ENCODE data around the gene RPS15. TPM values are rescaled to one million over a fixed set of nuclear protein-coding genes. Genes with fewer than 3 reads are reported as not detected.
A peak's percentile ranks its signal among the peaks of the same experiment; 100 is the strongest.

Gene RPS15
- total and polyA plus RNA-seq, 9 of the 15 experiments (the other 6 are each of a cell fraction or from before 2014, with no cell fraction given): 605 to 2,791 (median 957) TPM

DNA sequence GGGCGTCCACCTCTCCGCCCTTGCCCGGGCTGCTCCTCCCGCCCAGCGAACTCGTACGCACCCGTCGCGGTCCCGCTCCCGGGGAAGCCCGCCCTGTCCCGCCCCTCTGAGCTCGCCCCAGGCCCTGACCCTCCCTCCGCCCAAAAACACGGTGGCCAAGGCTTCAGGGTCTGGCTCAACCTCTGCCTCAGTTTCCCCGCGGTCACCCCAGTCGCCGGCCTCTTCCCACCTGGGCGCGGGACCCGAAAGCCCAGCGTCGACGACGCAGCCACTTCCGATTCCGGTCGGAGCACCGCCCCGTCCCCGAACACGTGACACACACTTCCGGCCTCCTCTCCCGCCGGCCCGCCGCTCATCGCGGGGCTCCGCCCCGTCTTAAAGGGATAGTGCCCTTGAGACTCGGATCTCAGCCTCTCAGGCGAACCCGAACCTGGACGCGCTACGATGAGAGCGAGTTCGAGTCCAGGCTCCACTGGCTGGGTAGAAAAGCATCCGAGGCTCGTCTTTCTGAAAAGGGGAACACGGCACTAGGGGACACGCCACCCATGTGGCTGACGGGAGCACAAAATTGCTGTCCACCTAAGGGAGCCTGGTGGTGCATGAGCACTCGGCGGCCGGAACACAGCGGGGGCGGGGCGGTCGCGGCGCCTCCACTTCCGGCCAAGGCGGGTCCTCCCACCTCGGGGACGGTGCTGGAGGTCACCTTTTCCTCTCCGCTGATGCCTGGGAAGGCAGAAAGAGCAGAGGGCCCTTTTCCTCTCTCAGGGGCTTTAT, 40.9 kb downstream of the RPS15 start, which contains the start of gene C19orf25 (continued):
- peak; percentile 93 for TF ChIP-seq ARID4B (CRISPR knock-in tag; IDR thresholded peaks at IDR 0.05)
- TF ChIP-seq ERF (CRISPR knock-in tag; IDR thresholded peaks at IDR 0.05): no peak
- TF ChIP-seq EGR1 (conservative IDR thresholded peaks at IDR 0.05): peak; percentile 96
- TF ChIP-seq ZNF324 (CRISPR knock-in tag; IDR thresholded peaks at IDR 0.05): no peak
- TF ChIP-seq NR2C2 (CRISPR knock-in tag; IDR thresholded peaks at IDR 0.05): no peak
- peak; percentile 80 for TF ChIP-seq NR2C2 (tag; IDR thresholded peaks at IDR 0.05)
- no peak for TF ChIP-seq WHSC1 (IDR thresholded peaks at IDR 0.05; ENCODE audit: low read length)
- TF ChIP-seq, protein P1, sequence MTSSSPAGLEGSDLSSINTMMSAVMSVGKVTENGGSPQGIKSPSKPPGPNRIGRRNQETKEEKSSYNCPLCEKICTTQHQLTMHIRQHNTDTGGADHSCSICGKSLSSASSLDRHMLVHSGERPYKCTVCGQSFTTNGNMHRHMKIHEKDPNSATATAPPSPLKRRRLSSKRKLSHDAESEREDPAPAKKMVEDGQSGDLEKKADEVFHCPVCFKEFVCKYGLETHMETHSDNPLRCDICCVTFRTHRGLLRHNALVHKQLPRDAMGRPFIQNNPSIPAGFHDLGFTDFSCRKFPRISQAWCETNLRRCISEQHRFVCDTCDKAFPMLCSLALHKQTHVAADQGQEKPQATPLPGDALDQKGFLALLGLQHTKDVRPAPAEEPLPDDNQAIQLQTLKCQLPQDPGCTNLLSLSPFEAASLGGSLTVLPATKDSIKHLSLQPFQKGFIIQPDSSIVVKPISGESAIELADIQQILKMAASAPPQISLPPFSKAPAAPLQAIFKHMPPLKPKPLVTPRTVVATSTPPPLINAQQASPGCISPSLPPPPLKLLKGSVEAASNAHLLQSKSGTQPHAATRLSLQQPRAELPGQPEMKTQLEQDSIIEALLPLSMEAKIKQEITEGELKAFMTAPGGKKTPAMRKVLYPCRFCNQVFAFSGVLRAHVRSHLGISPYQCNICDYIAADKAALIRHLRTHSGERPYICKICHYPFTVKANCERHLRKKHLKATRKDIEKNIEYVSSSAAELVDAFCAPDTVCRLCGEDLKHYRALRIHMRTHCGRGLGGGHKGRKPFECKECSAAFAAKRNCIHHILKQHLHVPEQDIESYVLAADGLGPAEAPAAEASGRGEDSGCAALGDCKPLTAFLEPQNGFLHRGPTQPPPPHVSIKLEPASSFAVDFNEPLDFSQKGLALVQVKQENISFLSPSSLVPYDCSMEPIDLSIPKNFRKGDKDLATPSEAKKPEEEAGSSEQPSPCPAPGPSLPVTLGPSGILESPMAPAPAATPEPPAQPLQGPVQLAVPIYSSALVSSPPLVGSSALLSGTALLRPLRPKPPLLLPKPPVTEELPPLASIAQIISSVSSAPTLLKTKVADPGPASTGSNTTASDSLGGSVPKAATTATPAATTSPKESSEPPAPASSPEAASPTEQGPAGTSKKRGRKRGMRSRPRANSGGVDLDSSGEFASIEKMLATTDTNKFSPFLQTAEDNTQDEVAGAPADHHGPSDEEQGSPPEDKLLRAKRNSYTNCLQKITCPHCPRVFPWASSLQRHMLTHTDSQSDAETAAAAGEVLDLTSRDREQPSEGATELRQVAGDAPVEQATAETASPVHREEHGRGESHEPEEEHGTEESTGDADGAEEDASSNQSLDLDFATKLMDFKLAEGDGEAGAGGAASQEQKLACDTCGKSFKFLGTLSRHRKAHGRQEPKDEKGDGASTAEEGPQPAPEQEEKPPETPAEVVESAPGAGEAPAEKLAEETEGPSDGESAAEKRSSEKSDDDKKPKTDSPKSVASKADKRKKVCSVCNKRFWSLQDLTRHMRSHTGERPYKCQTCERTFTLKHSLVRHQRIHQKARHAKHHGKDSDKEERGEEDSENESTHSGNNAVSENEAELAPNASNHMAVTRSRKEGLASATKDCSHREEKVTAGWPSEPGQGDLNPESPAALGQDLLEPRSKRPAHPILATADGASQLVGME (CRISPR knock-in tag; IDR thresholded peaks at IDR 0.05): no peak
- TF ChIP-seq FOXA1 (IDR thresholded peaks at IDR 0.05; ENCODE audit: borderline replicate concordance): no peak
- TF ChIP-seq, protein P2, sequence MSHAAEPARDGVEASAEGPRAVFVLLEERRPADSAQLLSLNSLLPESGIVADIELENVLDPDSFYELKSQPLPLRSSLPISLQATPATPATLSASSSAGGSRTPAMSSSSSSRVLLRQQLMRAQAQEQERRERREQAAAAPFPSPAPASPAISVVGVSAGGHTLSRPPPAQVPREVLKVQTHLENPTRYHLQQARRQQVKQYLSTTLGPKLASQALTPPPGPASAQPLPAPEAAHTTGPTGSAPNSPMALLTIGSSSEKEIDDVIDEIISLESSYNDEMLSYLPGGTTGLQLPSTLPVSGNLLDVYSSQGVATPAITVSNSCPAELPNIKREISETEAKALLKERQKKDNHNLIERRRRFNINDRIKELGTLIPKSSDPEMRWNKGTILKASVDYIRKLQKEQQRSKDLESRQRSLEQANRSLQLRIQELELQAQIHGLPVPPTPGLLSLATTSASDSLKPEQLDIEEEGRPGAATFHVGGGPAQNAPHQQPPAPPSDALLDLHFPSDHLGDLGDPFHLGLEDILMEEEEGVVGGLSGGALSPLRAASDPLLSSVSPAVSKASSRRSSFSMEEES (CRISPR knock-in tag; IDR thresholded peaks at IDR 0.05): peak; percentile 98
- TF ChIP-seq, protein P3, sequence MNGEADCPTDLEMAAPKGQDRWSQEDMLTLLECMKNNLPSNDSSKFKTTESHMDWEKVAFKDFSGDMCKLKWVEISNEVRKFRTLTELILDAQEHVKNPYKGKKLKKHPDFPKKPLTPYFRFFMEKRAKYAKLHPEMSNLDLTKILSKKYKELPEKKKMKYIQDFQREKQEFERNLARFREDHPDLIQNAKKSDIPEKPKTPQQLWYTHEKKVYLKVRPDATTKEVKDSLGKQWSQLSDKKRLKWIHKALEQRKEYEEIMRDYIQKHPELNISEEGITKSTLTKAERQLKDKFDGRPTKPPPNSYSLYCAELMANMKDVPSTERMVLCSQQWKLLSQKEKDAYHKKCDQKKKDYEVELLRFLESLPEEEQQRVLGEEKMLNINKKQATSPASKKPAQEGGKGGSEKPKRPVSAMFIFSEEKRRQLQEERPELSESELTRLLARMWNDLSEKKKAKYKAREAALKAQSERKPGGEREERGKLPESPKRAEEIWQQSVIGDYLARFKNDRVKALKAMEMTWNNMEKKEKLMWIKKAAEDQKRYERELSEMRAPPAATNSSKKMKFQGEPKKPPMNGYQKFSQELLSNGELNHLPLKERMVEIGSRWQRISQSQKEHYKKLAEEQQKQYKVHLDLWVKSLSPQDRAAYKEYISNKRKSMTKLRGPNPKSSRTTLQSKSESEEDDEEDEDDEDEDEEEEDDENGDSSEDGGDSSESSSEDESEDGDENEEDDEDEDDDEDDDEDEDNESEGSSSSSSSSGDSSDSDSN (IDR thresholded peaks at IDR 0.05; ENCODE audit: borderline replicate concordance in 1 of 2, low read depth in 2 of 2, low read length in 2 of 2): no peak; a peak in 1 of 4 replicates
- no peak for TF ChIP-seq HMG20B (CRISPR knock-in tag; IDR thresholded peaks at IDR 0.05)
- TF ChIP-seq SMC3 (conservative IDR thresholded peaks at IDR 0.05; ENCODE audit: insufficient read depth, low read depth, low read length): no peak

Data from K562 (cell line).